Keratinocyte (primary cell): ENCODE measurements around the gene MEGF10. TPM values are rescaled to one million over a fixed set of nuclear protein-coding genes. Genes with fewer than 3 reads are reported as not detected.

Source experiments
- DNase-seq: peaks from one replicate; pipeline ENCODE4 v3.0.0-alpha.2; 2011; ENCODE audit warnings: low read depth, missing footprints, low spot score
- FAIRE-seq: peaks from 2 replicates; lab custom pipeline; 2011; peaks lifted over from hg19 to GRCh38; lab: Jason Lieb, UNC
- H2AFZ ChIP-seq: 2 replicates; pipeline ENCODE4 v1.6.0; 2012; ENCODE audit warnings: low read length, control low read depth, inconsistent platforms; ENCODE audit not compliant: control insufficient read depth
- H3K27ac ChIP-seq: 2 replicates; pipeline ENCODE4 v1.5.1; 2011; ENCODE audit warnings: low read length; ENCODE audit not compliant: control insufficient read depth, insufficient read depth
- H3K27me3 ChIP-seq: 3 replicates; pipeline ENCODE4 v1.6.0; 2011; ENCODE audit warnings: low read length; ENCODE audit not compliant: control insufficient read depth, insufficient read depth; ENCODE audit errors: extremely low read depth
- H3K36me3 ChIP-seq, 2 experiments: 2 replicates in 1 of 2; 3 replicates in 1 of 2; pipeline ENCODE4 v1.5.1; 2011; ENCODE audit warnings: low read length in 2 of 2, mild to moderate bottlenecking in 1 of 2; ENCODE audit not compliant: control insufficient read depth in 2 of 2, insufficient read depth in 2 of 2; ENCODE audit errors: extremely low read depth in 1 of 2
- H3K4me1 ChIP-seq: 3 replicates; pipeline ENCODE4 v1.5.1; 2011; ENCODE audit warnings: low read length; ENCODE audit not compliant: control insufficient read depth, insufficient read depth; ENCODE audit errors: extremely low read depth
- H3K4me2 ChIP-seq: 3 replicates; pipeline ENCODE4 v1.6.0; 2011; ENCODE audit warnings: low read depth, low read length; ENCODE audit not compliant: control insufficient read depth, insufficient read depth; ENCODE audit errors: extremely low read depth
- H3K4me3 ChIP-seq, 3 experiments: fragments of 200-600 bp in 1 of 3; sonication (generic) in 1 of 3; 2 replicates in 2 of 3; 3 replicates in 1 of 3; pipeline ENCODE4 v1.5.1; 2011 to 2016; ENCODE audit warnings: low read length in 3 of 3, mild to moderate bottlenecking in 3 of 3, control low read depth in 2 of 3, inconsistent platforms in 1 of 3, low read depth in 1 of 3, mixed read lengths in 1 of 3, mixed run types in 1 of 3, moderate library complexity in 1 of 3; ENCODE audit not compliant: control insufficient read depth in 2 of 3, insufficient read depth in 2 of 3; ENCODE audit errors: extremely low read depth in 1 of 3
- H3K79me2 ChIP-seq: 2 replicates; pipeline ENCODE4 v1.6.0; 2012; ENCODE audit warnings: low read length; ENCODE audit not compliant: control insufficient read depth, insufficient read depth
- H3K9ac ChIP-seq: 3 replicates; pipeline ENCODE4 v1.6.0; 2011; ENCODE audit warnings: low read length; ENCODE audit not compliant: control insufficient read depth, insufficient read depth; ENCODE audit errors: extremely low read depth
- H3K9me1 ChIP-seq: 3 replicates; pipeline ENCODE4 v1.6.0; 2011; ENCODE audit warnings: low read length; ENCODE audit not compliant: control insufficient read depth, insufficient read depth; ENCODE audit errors: extremely low read depth
- H3K9me3 ChIP-seq: 2 replicates; pipeline ENCODE4 v1.5.1; 2012; ENCODE audit warnings: low read depth, low read length; ENCODE audit not compliant: control insufficient read depth
- H4K20me1 ChIP-seq: 3 replicates; pipeline ENCODE4 v1.6.0; 2011; ENCODE audit warnings: low read length; ENCODE audit not compliant: control insufficient read depth, insufficient read depth; ENCODE audit errors: extremely low read depth
- CTCF ChIP-seq, 3 experiments: IDR thresholded peaks in 1 of 3; conservative IDR thresholded peaks in 1 of 3; optimal IDR thresholded peaks in 1 of 3; 2 replicates in 2 of 3; 3 replicates in 1 of 3; pipeline versions ENCODE3 to v1.5.1; 2011; ENCODE audit warnings: low read length in 3 of 3, mild to moderate bottlenecking in 3 of 3, moderate library complexity in 2 of 3, control low read depth in 1 of 3, inconsistent platforms in 1 of 3; ENCODE audit not compliant: insufficient read depth in 2 of 3; ENCODE audit errors: extremely low read depth in 1 of 3
- EZH2 ChIP-seq: IDR thresholded peaks from one replicate; pipeline ENCODE4 v1.6.1; 2012; ENCODE audit warnings: inconsistent platforms, mild to moderate bottlenecking, low read length, moderate library complexity
- dilution Hi-C: fragments of 300-500 bp; cut with MboI; formaldehyde crosslinking; loops from one replicate; pipeline ENCODE4 v1.7.0; 2020; ENCODE audit warnings: low sequenced_read_pairs; ENCODE audit not compliant: extremely low pct_ligation_motif_present
- polyA plus RNA-seq, 5 experiments: library from polyadenylated mRNA; depleted of rRNA in 3 of 5; stranded (reverse) in 3 of 5; stranded (forward) in 1 of 5; unstranded in 1 of 5; fragments of >200 nt; gene quantifications; 1 replicate in 1 of 5; 2 replicates in 3 of 5; 3 replicates in 1 of 5; pipeline versions ENCODE4 v1.2.1 to v1.2.3, GENCODE V29; 2011 to 2012; ENCODE audit warnings: missing spikeins in 2 of 5, low read depth in 1 of 5, low replicate concordance in 1 of 5

MEGF10 gene
- polyA plus RNA-seq, 1 donor (not counting 4 experiments of a cell fraction or from before 2014, with no cell fraction given) = not detected

- Histone ChIP-seq H2AFZ (no peak overlapping the region), H3K27ac (no peak overlapping the region), H3K4me1 (no peaks in the 10 kb centered on the region), H3K27me3 (no peaks in the 10 kb centered on the region), H3K36me3 (no peaks in the 10 kb centered on the region), H3K79me2 (no peaks in the 10 kb centered on the region), H3K9ac (no peak overlapping the region), H3K9me1 (no peaks in the 10 kb centered on the region), H3K4me3 (no peak overlapping the region), H3K4me2 (no peak overlapping the region), H3K9me3 (no peaks in the 10 kb centered on the region), H4K20me1 (no peaks in the 10 kb centered on the region)
- FAIRE-seq (no peak), DNase-seq (no peak)
- dilution Hi-C loops = no loop called here
- TF ChIP-seq CTCF (optimal IDR thresholded peaks at IDR 0.05 in 1 of 3, IDR thresholded peaks at IDR 0.05 in 1 of 3, conservative IDR thresholded peaks at IDR 0.05 in 1 of 3; ENCODE audit: extremely low read depth in 1 of 3, insufficient read depth in 2 of 3, low read length in 3 of 3) (no peak), EZH2 (no peak)
These were observed 35.8 kb downstream of the MEGF10 start for GRCh38 chr5:127326431-127326830.

- no peak for FAIRE-seq
- no peak for DNase-seq
- TF ChIP-seq EZH2 = no peak
- no peak for TF ChIP-seq CTCF (optimal IDR thresholded peaks at IDR 0.05 in 1 of 3, IDR thresholded peaks at IDR 0.05 in 1 of 3, conservative IDR thresholded peaks at IDR 0.05 in 1 of 3; ENCODE audit: extremely low read depth in 1 of 3, insufficient read depth in 2 of 3, low read length in 3 of 3)
- Histone ChIP-seq H3K4me1 (no peaks in the 10 kb centered on the region), H2AFZ (no peak overlapping the region), H3K36me3 (no peaks in the 10 kb centered on the region), H4K20me1 (no peaks in the 10 kb centered on the region), H3K79me2 (no peaks in the 10 kb centered on the region), H3K4me2 (no peak overlapping the region), H3K4me3 (no peak overlapping the region), H3K9me3 (no peaks in the 10 kb centered on the region), H3K9ac (no peak overlapping the region), H3K27me3 (no peaks in the 10 kb centered on the region), H3K27ac (no peak overlapping the region), H3K9me1 (no peaks in the 10 kb centered on the region)
- dilution Hi-C loops = no loop called here
These were observed 36.6 kb downstream of the MEGF10 start for GRCh38 chr5:127326976-127327755.
